Neutrophil (primary cell): ENCODE measurements around the gene ZNF423.

Experiments used
- H3K27ac ChIP-seq: fragments of 200-600 bp; sonication (generic); 2 replicates; pipeline ENCODE4 v1.5.1; 2016; ENCODE audit warnings: mild to moderate bottlenecking, moderate library complexity
- H3K27me3 ChIP-seq: fragments of 200-600 bp; sonication (generic); 2 replicates; pipeline ENCODE4 v1.6.0; 2016; ENCODE audit warnings: mild to moderate bottlenecking
- H3K36me3 ChIP-seq: fragments of 200-600 bp; sonication (generic); 2 replicates; pipeline ENCODE4 v1.5.1; 2017
- H3K4me1 ChIP-seq, 2 experiments: fragments of 200-600 bp in 1 of 2; sonication (generic) in 1 of 2; 1 replicate in 1 of 2; 2 replicates in 1 of 2; pipeline versions ENCODE4 v1.5.1 to v1.6.1; 2013 to 2016; ENCODE audit warnings: low read depth in 1 of 2, low read length in 1 of 2, mild to moderate bottlenecking in 1 of 2, moderate library complexity in 1 of 2; ENCODE audit not compliant: control insufficient read depth in 1 of 2, insufficient read depth in 1 of 2
- H3K4me3 ChIP-seq, 2 experiments: fragments of 200-600 bp in 1 of 2; sonication (generic) in 1 of 2; 1 replicate in 1 of 2; 2 replicates in 1 of 2; pipeline ENCODE4 v1.5.1; 2013 to 2016; ENCODE audit warnings: low read depth in 1 of 2, low read length in 1 of 2, mild to moderate bottlenecking in 1 of 2, moderate library complexity in 1 of 2
- H3K9me3 ChIP-seq: fragments of 200-600 bp; sonication (generic); 2 replicates; pipeline ENCODE4 v1.5.1; 2016
- TF ChIP-seq, protein P1 (sequence below): fragments of 200-600 bp; sonication (generic); IDR thresholded peaks from 2 replicates; pipeline ENCODE4 v1.5.1; 2016; ENCODE audit warnings: antibody characterized with exemption

ZNF423 gene

DNA sequence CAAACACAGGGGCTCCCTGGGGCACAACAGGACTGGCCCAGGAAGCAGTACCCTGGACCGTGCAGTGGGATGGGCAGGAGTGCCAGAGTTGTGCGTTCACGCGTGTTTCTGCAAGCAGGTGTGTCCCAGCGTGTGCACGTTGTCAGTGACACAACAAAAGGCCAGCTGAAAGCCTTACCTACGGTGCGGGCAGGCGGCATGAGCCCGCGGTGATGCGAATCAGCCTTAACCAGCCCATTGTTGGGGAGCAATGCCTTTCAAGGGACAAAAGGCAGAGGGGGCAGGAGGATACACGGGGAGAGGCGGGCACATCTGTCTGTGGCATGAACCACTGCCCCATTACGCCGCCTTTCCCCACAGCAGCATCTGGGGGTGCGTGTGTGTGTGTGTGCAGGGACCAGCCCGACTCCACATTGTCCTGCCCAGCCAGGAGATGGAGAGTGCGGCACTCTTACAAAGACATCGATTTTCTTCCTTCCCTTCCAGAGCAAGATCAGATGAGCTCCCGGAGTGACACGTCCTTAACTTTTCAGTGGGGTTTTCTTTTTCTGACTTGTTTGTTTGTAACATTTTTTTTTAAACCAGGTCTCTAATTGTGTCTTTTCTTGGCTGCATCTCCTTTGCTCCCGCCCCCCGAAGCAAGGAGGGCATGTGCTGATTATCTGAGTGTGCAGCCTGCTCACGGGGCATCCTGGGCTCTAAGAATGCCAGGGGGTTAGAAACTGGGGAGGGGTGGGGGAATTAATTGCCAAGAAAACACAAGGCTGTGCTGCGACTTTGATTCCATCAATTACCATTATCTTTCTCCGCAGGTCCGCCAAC, 158.1 kb downstream of the ZNF423 start:
- Histone ChIP-seq H3K4me1 (no peaks in the 10 kb centered on the region), H3K27ac (no peak overlapping the region), H3K27me3 (peaks cover 57% of the 10 kb centered on the region), H3K9me3 (no peaks in the 10 kb centered on the region), H3K4me3 (no peak overlapping the region), H3K36me3 (no peaks in the 10 kb centered on the region)
- TF ChIP-seq, protein P1, sequence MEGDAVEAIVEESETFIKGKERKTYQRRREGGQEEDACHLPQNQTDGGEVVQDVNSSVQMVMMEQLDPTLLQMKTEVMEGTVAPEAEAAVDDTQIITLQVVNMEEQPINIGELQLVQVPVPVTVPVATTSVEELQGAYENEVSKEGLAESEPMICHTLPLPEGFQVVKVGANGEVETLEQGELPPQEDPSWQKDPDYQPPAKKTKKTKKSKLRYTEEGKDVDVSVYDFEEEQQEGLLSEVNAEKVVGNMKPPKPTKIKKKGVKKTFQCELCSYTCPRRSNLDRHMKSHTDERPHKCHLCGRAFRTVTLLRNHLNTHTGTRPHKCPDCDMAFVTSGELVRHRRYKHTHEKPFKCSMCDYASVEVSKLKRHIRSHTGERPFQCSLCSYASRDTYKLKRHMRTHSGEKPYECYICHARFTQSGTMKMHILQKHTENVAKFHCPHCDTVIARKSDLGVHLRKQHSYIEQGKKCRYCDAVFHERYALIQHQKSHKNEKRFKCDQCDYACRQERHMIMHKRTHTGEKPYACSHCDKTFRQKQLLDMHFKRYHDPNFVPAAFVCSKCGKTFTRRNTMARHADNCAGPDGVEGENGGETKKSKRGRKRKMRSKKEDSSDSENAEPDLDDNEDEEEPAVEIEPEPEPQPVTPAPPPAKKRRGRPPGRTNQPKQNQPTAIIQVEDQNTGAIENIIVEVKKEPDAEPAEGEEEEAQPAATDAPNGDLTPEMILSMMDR, result no peak

DNA sequence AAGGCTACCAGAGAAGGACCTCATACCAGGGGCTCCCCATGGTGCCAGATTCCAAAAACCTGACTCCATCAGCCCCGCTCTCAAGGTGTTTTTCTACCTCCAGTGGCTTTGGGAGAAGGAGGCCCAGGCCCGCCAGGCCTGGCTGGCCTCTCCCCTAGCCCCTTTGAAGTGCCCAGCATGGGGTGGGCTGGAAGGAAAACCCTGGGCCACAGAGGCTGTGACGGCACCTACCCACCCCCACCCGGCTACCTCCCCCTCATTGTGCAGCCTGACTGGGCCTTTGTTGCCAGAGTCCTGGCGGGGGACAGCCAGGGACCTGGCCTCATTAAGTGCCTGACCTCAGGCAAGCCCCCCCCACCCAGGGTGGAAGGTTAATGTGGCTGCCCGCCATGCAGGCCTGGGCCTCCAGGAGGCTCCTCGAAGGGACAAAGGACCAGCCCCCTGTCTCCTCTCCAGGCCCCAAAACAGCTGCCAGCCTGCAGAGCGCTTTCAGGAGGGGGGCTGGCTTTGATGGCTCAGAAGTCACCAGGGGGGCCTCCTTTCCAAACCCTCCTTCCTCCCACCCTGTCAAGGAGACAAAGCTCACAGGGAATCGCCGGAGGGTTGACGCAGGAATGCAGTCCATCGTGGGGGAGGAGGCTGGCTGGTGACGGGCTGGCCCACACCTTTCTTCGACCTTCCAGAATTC, 159.4 kb downstream of the ZNF423 start:
- H3K27me3 ChIP-seq, result peaks cover 57% of the 10 kb centered on the region
- TF ChIP-seq, protein P1, result no peak
- no peak overlapping the region for H3K27ac ChIP-seq
- no peaks in the 10 kb centered on the region for H3K9me3 ChIP-seq
- H3K4me3 ChIP-seq, result no peak overlapping the region
- no peaks in the 10 kb centered on the region for H3K36me3 ChIP-seq
- H3K4me1 ChIP-seq, result no peaks in the 10 kb centered on the region

DNA sequence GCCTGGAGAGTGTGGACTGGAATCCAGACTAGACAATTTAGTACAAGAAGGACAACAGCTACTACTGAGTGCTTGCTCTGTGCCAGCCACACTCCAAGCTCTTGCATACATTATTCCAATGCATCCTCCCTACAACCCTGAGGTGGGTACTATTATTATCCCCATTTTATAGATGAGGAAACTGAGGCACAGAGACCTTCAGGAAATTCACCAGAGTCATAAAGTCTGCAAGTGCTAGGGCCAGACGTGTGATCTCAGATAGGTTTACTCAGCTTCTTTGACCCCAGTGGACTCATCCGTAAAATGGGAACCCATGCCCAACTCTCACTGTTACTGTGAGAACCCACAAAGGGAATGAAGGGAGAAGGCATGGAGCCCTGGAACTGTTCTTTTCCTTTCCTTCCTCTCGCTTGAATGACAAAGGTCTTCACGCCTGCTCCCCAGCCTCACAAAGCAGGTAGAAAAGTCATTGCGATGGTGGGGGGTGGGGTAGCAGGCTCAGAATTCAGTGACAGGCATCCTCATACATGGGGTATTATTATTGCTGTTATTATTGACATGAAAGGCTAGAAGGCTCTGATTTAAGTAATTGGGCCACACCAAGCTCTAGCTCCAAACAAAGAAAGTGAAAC, 160.0 kb downstream of the ZNF423 start:
- peaks cover 50% of the 10 kb centered on the region for H3K27me3 ChIP-seq
- TF ChIP-seq, protein P1, result no peak
- no peaks in the 10 kb centered on the region for H3K36me3 ChIP-seq
- no peaks in the 10 kb centered on the region for H3K4me1 ChIP-seq
- no peaks in the 10 kb centered on the region for H3K9me3 ChIP-seq
- H3K27ac ChIP-seq, result no peak overlapping the region
- no peak overlapping the region for H3K4me3 ChIP-seq

DNA sequence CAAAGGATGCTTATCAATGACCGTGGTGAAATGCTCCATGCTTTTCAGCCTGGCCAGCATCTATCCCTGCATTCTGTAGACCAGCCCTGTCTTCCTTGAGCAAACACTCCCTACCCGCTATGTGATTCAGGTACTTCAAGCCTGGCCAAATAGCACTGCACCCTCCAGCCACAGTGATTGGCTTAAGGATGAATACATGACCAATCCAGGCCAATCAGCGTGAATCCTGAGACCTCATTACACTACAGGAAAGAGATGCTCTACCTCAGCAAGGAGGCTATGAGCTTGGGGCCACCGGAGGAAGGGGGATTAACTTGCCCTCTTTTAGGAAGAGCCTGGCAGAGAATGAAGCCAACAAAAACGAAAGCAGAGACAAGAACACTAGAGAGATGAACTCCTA, 162.5 kb downstream of the ZNF423 start:
- Histone ChIP-seq H3K4me3 (no peak overlapping the region), H3K27me3 (peaks cover 32% of the 10 kb centered on the region), H3K36me3 (no peaks in the 10 kb centered on the region), H3K4me1 (no peaks in the 10 kb centered on the region), H3K9me3 (no peaks in the 10 kb centered on the region), H3K27ac (no peak overlapping the region)
- TF ChIP-seq, protein P1, result no peak

DNA sequence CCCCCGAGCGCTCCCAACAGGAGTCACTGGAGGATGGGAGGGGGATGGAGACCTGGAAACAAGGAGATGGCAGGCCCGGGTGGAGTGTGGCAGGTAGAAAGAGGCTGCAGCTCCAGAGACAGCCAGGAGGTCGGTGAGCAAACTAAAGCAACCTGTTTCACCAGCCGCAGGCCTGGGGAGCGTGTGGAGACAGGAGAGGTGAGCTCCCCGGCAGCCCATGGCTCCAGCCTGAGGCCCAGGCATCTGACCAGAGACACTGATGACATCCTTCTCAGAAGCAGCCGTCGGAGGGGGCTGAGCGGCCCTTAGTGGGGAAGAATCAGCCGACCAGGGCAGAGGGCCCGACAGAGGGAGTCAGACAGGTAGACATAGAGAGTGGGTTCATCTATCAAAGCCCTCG, 165.1 kb downstream of the ZNF423 start:
- Histone ChIP-seq H3K4me1 (no peaks in the 10 kb centered on the region), H3K36me3 (no peaks in the 10 kb centered on the region), H3K9me3 (no peaks in the 10 kb centered on the region), H3K27me3 (peaks cover 31% of the 10 kb centered on the region), H3K4me3 (no peak overlapping the region), H3K27ac (no peak overlapping the region)
- TF ChIP-seq, protein P1, result no peak
